GM12872 (cell line): ENCODE measurements around the gene CARD11.

ENCODE experiments used
- CTCF ChIP-seq: IDR thresholded peaks from 3 replicates; pipeline ENCODE4 v1.5.1; 2011; ENCODE audit warnings: low read depth, mild to moderate bottlenecking, low read length, moderate library complexity; ENCODE audit not compliant: insufficient read depth

CARD11 gene

GRCh38 chr7:2920956-2921652, 122.6 kb downstream of the CARD11 start:
- no peak for TF ChIP-seq CTCF

GRCh38 chr7:2920041-2920440, 123.6 kb downstream of the CARD11 start:
- no peak for TF ChIP-seq CTCF

- TF ChIP-seq CTCF: no peak
These were observed 124.4 kb downstream of the CARD11 start for GRCh38 chr7:2919256-2919655.

GRCh38 chr7:2918406-2918805, 125.3 kb downstream of the CARD11 start:
- no peak for TF ChIP-seq CTCF

GRCh38 chr7:2915023-2915422, 128.6 kb downstream of the CARD11 start:
- no peak for TF ChIP-seq CTCF

- no peak for TF ChIP-seq CTCF
These were observed 129.8 kb downstream of the CARD11 start for GRCh38 chr7:2913760-2914387.

GRCh38 chr7:2912684-2913439, 130.8 kb downstream of the CARD11 start:
- TF ChIP-seq CTCF: no peak
